ENCODE data around the gene MT1A.

Gene MT1A

GRCh38 chr16:56681939-56682702 is 43.7 kb downstream of the MT1A start, which contains the start of gene MT1X:
Gene MT1X (plus strand): TSS chr16:56682470. CDS start chr16:56682541, 71 bp downstream.
- peak; percentile 89 for DNase-seq

DNA sequence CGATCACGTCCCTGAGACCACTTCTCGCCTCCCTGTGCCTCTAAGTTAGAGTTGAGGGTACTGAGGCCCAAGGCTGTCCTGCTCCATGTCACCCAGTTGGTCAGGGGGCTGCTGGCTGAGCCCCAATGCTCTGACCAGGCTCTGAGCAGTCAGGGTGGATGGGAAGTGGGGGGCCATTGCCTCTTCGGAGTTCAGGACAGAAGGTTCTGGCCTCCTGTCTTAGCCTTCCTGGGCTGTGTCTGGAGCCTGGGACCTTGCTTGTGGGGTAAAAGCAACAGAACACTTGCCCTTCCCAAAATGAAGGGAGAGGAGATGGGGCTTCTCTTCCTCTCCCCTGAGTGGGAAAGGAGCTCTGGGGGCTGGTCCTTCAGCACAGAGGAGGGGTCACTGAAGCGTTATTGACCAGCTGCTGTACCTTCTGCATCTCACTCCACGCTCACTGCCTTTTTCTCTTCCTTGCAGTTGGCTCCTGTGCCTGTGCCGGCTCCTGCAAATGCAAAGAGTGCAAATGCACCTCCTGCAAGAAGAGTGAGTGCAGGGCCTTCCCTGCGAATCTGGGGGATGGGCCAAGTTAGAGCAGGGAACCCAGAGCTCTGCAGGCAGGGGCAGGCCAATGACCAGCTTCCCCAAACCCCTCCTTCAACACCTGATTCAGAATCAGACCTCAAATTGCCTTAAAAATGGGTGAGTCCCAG is 44.4 kb downstream of the MT1A start:
- DNase-seq = no peak

- DNase-seq = no peak
Measured at GRCh38 chr16:56683424-56684172, 45.1 kb downstream of the MT1A start.

- no peak for DNase-seq
Measured at GRCh38 chr16:56684256-56684925, 45.9 kb downstream of the MT1A start.

- DNase-seq = no peak
Measured at GRCh38 chr16:56684926-56685590, 46.6 kb downstream of the MT1A start.

GRCh38 chr16:56686758-56687157 is 48.3 kb downstream of the MT1A start:
- DNase-seq = no peak

DNA sequence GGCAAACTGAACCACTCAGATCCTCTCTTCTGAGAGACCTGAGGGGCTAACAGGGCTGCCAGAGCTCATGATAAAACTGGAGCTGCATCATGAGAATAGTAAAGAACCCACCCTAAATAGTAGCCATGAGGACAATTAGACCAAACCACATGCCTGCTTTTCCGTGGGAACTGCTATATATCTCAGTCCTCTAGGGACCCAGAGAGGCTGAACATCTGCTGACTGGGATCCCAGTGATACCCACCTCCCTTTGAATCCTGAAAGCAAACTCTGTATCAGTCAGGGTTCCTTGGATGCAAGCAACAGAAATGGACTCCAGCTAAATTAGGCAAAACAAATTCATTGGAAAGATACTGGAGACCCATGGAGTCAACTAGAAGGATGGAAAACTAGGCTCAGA is 50.3 kb downstream of the MT1A start:
- DNase-seq = no peak

GRCh38 chr16:56689171-56689570 is 50.7 kb downstream of the MT1A start:
- DNase-seq = no peak

Measured in CD4-positive, alpha-beta T cell treated with Interleukin-21 for 1 hour (primary cell).